Liver (tissue), 3 donors: ENCODE data around the gene GSK3B.
"Not testable (repeated sequence)": the region's sequence is repeated elsewhere in the genome, so short reads cannot be mapped to it uniquely, and the experiment has no call there.

Experiments
- CTCF ChIP-seq: fragments of 150-350 bp; IDR thresholded peaks from 2 replicates; pipeline ENCODE4 v1.5.1; 2017; ENCODE audit warnings: improper control_type of control experiment, low read depth, low read length; ENCODE audit not compliant: missing input control
- FOXA1 ChIP-seq: IDR thresholded peaks from 2 replicates; pipeline ENCODE4 v1.6.1; 2016; ENCODE audit warnings: antibody characterized with exemption
- GABPA ChIP-seq, 2 donors: IDR thresholded peaks in 1 of 2; conservative IDR thresholded peaks in 1 of 2; 2 replicates each; pipeline ENCODE4 v1.6.1; 2016; ENCODE audit warnings: antibody characterized with exemption in 2 of 2, mild to moderate bottlenecking in 1 of 2, moderate library complexity in 1 of 2
- RAD21 ChIP-seq, 2 donors: IDR thresholded peaks; 2 replicates each; pipeline ENCODE4 v1.6.1; 2016; ENCODE audit warnings: antibody characterized with exemption in 2 of 2, mild to moderate bottlenecking in 2 of 2
- YY1 ChIP-seq: IDR thresholded peaks from 2 replicates; pipeline ENCODE4 v1.6.1; 2016; ENCODE audit warnings: antibody characterized with exemption, mild to moderate bottlenecking
- ZBTB33 ChIP-seq: IDR thresholded peaks from 2 replicates; pipeline ENCODE4 v1.6.1; 2016; ENCODE audit warnings: antibody characterized with exemption
- donor health status: healthy.
- donor health status: healthy.

- not testable (repeated sequence) for TF ChIP-seq YY1; CTCF; RAD21 (IDR thresholded peaks at IDR 0.05); GABPA (IDR thresholded peaks at IDR 0.05 in 1 of 2, conservative IDR thresholded peaks at IDR 0.05 in 1 of 2); FOXA1; ZBTB33
These were observed 107.4 kb downstream of the GSK3B start for GRCh38 chr3:119986812-119987211.
